WI38 (cell line): ENCODE results near the gene AATK.

ENCODE experiments used
- H3K4me3 ChIP-seq: 2 replicates; pipeline ENCODE4 v1.5.1; 2011; ENCODE audit warnings: low read depth, mild to moderate bottlenecking, control low read depth, low read length
- TF ChIP-seq, protein P1 (sequence below): IDR thresholded peaks from 2 replicates; pipeline ENCODE4 v1.5.1; 2012; ENCODE audit warnings: low read depth, mild to moderate bottlenecking, control low read depth, low read length

AATK gene

DNA sequence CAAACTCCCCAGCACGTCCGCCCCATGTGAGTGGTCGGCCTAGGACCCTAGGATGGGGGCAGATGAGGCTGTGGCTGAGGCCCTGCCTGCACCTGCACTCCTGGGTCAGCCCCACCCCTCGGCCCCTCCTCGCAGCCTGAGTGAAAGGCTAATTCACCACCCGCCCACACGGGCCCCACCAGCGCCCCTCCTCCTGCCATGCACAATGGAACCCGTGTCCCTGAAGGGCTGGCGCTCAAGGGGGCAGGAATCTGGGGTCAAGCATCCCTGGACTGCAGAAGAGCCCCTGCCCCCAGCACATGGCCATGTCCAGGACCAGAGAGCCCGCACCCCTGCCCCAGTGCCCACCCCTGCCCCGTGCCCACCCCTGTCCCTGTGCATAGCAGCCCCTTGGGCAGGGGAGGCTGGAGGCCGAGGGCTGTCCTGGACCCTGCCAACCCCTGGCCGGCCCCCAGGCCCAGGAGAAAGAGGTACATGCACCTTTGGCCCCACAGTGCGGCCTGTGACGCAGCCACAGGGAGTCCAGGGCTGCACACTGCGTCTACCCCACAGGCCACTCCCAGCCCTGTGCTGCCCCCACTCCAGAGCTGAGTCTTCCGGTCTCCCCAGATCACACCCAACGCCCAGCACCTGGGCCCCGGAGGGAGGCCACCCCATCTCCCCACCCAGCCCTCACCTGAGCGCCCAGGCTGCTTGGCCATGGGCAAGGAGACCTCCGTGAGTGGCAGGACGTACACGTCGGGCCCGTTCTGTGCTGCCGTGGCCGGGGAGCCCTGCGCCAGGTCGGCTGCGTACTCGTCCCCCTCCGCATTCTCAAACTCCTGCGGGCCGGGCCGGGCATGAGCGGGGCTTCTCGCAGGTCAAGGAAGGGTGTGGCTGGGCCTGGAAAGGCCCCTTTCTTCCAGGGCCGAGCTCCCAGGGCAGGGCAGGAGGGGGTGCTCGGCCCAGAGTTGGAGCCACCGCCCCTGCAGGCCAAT, 35.3 kb downstream of the AATK start:
- TF ChIP-seq, protein P1, sequence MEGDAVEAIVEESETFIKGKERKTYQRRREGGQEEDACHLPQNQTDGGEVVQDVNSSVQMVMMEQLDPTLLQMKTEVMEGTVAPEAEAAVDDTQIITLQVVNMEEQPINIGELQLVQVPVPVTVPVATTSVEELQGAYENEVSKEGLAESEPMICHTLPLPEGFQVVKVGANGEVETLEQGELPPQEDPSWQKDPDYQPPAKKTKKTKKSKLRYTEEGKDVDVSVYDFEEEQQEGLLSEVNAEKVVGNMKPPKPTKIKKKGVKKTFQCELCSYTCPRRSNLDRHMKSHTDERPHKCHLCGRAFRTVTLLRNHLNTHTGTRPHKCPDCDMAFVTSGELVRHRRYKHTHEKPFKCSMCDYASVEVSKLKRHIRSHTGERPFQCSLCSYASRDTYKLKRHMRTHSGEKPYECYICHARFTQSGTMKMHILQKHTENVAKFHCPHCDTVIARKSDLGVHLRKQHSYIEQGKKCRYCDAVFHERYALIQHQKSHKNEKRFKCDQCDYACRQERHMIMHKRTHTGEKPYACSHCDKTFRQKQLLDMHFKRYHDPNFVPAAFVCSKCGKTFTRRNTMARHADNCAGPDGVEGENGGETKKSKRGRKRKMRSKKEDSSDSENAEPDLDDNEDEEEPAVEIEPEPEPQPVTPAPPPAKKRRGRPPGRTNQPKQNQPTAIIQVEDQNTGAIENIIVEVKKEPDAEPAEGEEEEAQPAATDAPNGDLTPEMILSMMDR = no peak
- no peak overlapping the region for H3K4me3 ChIP-seq

DNA sequence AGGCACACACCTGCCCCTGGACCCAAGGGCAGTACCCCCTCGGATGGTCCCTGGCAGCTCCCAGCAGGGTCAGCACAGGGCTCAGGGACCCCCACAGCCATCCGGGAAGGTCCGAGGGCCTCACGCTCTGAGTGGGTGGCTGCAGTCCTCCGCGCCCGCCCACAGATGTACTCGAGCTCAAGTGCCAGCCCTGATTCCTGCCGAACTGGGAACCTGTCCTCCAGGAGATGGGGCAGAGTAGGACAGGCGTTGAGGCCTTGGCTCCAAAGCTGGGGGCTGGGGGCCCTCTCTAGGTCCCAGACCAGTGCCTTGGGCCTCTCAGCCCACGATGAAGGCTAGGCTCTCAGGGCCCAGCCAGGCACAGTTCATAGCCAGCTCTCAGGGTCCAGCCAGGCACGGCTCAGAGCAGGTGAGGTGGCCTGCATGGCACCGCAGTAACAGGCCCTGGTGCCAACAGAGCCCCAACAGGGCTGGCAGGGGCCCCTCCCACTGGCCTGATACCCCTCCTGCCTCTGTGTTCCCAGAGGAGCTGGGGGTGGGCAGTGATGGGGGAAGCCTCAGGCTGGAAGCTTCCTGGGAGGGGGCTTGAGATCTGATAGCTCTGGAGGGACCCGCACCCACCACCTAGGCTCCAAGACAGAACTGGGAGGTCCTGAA, 36.2 kb downstream of the AATK start:
- H3K4me3 ChIP-seq = no peak overlapping the region
- TF ChIP-seq, protein P1 = no peak

DNA sequence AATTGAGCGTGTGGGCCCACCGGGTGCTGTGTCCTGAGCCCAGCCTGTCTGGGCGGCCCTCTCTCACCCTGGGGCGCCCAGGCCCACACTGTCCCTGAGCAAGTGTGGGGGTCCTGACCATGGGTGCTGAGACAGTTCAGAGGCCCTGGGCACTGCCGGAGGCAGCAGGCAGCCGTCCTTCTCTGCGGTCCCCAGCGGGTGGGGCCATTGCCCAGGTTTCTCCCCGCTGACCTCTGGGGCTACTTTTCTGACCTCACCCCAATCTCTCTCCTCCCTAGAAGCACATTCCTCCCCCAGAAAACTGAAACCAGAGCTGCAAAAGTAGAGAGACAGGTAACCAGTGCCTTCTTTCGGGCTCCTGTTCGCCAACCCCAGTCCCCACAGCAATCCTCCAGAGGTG, 36.7 kb downstream of the AATK start:
- no peak overlapping the region for H3K4me3 ChIP-seq
- TF ChIP-seq, protein P1 = no peak

DNA sequence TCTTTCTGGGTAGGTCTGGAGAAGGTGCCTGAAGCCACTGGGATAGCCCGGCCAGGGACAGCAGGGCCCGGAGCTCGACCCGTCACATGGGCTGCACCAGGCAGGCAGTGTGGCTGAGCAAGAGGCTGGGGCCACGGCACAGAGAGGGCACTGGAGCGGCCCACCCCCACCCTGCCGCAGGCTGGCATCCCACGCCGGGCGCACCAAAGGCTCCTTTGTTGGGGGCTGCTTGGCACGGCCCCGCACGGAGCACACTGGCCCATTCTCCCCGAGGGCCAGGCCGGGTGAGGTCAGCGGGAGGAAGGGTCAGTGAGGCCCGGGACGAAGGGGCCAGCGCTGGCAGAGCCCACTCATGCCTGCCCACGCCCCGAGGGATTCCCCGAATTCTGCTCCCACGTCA, 37.2 kb downstream of the AATK start:
- TF ChIP-seq, protein P1 = no peak
- no peak overlapping the region for H3K4me3 ChIP-seq

DNA sequence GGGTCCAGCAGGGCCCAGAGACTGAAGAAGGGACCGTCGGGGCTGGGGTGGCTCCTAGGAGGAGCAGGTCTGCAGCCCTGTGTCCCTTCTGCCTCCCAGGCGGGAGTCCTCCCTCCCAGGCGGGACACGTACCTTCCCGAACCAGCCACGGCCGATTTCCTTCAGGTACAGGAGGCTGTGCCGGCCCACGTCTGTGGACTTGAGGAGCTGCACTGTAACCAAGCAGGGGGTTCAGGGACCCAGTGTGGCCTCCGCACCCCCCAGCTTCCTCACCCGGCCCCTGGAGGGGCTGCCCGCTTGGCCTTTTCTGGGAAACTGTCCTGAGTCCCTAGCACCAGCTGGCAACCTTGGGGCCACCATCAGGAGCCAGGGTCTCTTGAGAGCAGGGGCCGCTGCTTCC, 37.7 kb downstream of the AATK start:
- no peak overlapping the region for H3K4me3 ChIP-seq
- TF ChIP-seq, protein P1 = no peak

DNA sequence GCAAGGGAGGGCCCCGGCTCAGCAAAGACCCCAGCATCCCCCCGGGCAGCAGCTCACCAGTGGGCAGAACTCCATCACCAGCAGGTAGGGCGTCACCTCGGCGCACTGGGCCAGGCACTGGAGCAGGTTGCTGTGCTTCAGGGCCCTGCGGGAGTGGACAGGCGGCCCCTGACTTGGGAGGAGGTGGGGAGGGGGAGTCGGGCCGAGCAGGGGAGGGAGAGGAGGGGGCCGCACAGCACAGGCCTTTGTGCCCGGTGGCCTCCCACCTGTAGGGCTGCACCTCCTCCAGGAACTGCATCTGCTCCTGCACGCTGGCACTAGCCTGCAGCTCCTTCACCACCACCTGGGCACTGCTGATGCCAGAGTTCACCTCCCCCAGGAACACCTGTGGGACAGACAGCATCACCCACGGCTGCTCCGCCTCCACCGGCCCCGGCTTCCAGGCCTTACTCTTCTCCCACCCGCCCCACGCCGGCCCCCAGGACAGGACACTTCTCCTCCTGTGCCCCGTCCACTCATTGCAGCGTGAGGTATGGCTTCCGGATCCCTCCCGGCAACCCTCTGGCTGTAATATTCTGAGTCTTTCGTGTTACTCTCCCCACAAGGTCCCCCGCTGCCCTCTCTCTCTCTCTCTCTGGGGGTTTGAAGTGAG, 38.4 kb downstream of the AATK start:
- no peak overlapping the region for H3K4me3 ChIP-seq
- TF ChIP-seq, protein P1 = no peak
